Natural killer cell (primary cell): ENCODE measurements around the gene CHST11. TPM values are rescaled to one million over a fixed set of nuclear protein-coding genes. Genes with fewer than 3 reads are reported as not detected.
A peak's percentile ranks its signal among the peaks of the same experiment; 100 is the strongest.

Experiments
- ATAC-seq, 3 donors: fragments of 150-1000 bp in 2 of 3; fragments of 200-7000 bp in 1 of 3; cut with Tn5 transposase; 1 replicate in 1 of 3; 2 replicates in 2 of 3; pipeline ENCODE4 v1.10.0; 2021; ENCODE audit warnings: mild to moderate bottlenecking in 2 of 3, moderate library complexity in 2 of 3
- DNase-seq, 2 donors: peaks; one replicate each; pipeline versions ENCODE4 v3.0.0 to v3.0.0-alpha.2; 2013 to 2021; ENCODE audit warnings: mixed read lengths in 1 of 2
- H3K27ac ChIP-seq: one replicate; pipeline ENCODE4 v1.5.1; 2013; ENCODE audit warnings: mild to moderate bottlenecking, low read length
- H3K27me3 ChIP-seq: one replicate; pipeline ENCODE4 v1.6.1; 2013; ENCODE audit warnings: low read length; ENCODE audit not compliant: control insufficient read depth, insufficient read depth
- H3K36me3 ChIP-seq: one replicate; pipeline ENCODE4 v1.6.1; 2013; ENCODE audit warnings: low read length; ENCODE audit not compliant: control insufficient read depth, insufficient read depth
- H3K4me1 ChIP-seq: one replicate; pipeline ENCODE4 v1.6.1; 2013; ENCODE audit warnings: low read length; ENCODE audit not compliant: control insufficient read depth, insufficient read depth
- H3K4me3 ChIP-seq: one replicate; pipeline ENCODE4 v1.5.1; 2013; ENCODE audit warnings: low read length
- H3K9me3 ChIP-seq: one replicate; pipeline ENCODE4 v1.6.1; 2013; ENCODE audit warnings: low read length; ENCODE audit not compliant: control insufficient read depth, insufficient read depth
- H3K27ac Mint-ChIP-seq, 2 donors: one replicate each; pipeline ENCODE4 v1.8.0; 2022; ENCODE audit warnings: mild to moderate bottlenecking in 2 of 2, mixed read lengths in 2 of 2, moderate library complexity in 1 of 2
- H3K27me3 Mint-ChIP-seq, 2 donors: one replicate each; pipeline ENCODE4 v1.8.0; 2022; ENCODE audit warnings: low read depth in 2 of 2, mixed read lengths in 2 of 2
- H3K36me3 Mint-ChIP-seq: one replicate; pipeline ENCODE4 v1.8.0; 2022; ENCODE audit warnings: mixed read lengths
- H3K4me1 Mint-ChIP-seq, 2 donors: one replicate each; pipeline ENCODE4 v1.8.0; 2022; ENCODE audit warnings: mixed read lengths in 2 of 2
- H3K4me3 Mint-ChIP-seq: one replicate; pipeline ENCODE4 v1.8.0; 2022; ENCODE audit warnings: mild to moderate bottlenecking, moderate library complexity, mixed read lengths
- H3K9me3 Mint-ChIP-seq, 2 donors: one replicate each; pipeline ENCODE4 v1.8.0; 2022; ENCODE audit warnings: mixed read lengths in 2 of 2
- WGBS: methylation state at CpG from one replicate; pipeline ENCODE4 v1.1.7; 2013; ENCODE audit warnings: missing lambda C conversion rate; ENCODE audit not compliant: insufficient coverage; 5-methylcytosine and 5-hydroxymethylcytosine counted together
- intact Hi-C: fragments of 100-400 bp; cut with micrococcal nuclease; formaldehyde crosslinking; loops from one replicate; pipeline ENCODE4 v1.14.2; 2022
- total RNA-seq, 4 donors: library from RNA; stranded (reverse); fragments of 120-200 nt in 1 of 4; gene quantifications; one replicate each; pipeline versions ENCODE4 v1.2.3 to v1.2.4, GENCODE V29; 2013 to 2022
- TF ChIP-seq, protein P1 (sequence below): fragments of 200-600 bp; IDR thresholded peaks from one replicate; pipeline ENCODE4 v1.8.0; 2022; ENCODE audit warnings: antibody characterized with exemption

CHST11 gene
- total RNA-seq, 3 donors from 2014 or later (not counting 1 experiment from before 2014, with no cell fraction given) = 85.3 to 118 (median 96.1) TPM

DNA sequence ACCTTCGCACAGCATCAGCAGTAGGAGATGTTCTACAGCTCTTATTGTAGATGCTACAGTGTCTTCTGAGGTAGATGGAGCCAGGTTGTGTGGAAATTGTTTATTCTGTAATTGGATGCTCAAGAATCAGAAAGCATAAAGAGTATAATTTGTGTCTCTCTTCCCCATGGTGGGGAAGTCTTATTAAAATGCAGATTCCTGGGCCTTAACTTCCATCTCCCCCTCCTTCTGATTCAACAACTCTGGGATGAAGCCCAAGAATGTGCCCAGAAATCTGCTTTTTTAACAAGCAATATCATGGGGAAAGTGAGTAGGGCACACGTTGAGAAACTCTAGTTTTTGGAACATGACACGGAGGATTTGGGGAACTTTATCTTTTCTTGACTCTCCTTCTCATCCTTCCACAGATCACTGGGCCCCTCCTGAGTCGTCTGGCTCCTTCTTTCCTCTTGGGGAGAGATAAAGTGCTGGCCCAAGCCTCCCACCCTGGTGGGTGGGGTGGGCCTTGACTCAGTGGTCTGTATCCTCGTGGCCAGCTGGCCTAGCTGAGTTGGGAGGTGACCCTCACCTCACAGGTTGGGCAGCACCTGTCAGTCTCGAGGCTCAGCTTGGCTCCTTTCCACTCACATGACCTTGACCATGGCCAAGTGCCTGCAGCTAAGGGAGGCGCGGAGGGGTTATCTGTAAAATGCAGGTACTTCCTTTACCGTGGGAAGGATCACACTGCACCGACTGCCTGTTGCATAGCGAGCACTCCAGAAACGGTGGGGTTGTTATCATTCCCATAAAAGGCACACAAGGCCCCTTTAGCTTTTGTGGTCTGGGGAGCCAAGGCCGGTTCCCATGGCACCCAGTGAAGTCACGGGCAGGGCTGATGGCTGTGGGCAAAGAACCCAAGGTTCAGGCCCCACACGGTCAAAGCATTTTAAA is 141.9 kb downstream of the CHST11 start:
- peaks cover 4% of the 10 kb centered on the region for H3K4me1 ChIP-seq
- Mint-ChIP-seq H3K27ac (peak overlapping the region; percentile 31 to 53), H3K9me3 (no peaks in the 10 kb centered on the region), H3K4me1 (peaks cover 60 to 79% of the 10 kb centered on the region in 2 donors), H3K36me3 (no peaks in the 10 kb centered on the region), H3K4me3 (no peak overlapping the region), H3K27me3 (no peaks in the 10 kb centered on the region)
- no peak overlapping the region for H3K27ac ChIP-seq
- H3K27me3 ChIP-seq = no peaks in the 10 kb centered on the region
- TF ChIP-seq, protein P1, sequence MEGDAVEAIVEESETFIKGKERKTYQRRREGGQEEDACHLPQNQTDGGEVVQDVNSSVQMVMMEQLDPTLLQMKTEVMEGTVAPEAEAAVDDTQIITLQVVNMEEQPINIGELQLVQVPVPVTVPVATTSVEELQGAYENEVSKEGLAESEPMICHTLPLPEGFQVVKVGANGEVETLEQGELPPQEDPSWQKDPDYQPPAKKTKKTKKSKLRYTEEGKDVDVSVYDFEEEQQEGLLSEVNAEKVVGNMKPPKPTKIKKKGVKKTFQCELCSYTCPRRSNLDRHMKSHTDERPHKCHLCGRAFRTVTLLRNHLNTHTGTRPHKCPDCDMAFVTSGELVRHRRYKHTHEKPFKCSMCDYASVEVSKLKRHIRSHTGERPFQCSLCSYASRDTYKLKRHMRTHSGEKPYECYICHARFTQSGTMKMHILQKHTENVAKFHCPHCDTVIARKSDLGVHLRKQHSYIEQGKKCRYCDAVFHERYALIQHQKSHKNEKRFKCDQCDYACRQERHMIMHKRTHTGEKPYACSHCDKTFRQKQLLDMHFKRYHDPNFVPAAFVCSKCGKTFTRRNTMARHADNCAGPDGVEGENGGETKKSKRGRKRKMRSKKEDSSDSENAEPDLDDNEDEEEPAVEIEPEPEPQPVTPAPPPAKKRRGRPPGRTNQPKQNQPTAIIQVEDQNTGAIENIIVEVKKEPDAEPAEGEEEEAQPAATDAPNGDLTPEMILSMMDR = no peak
- no peaks in the 10 kb centered on the region for H3K9me3 ChIP-seq
- intact Hi-C loops = no loop called here
- WGBS = 65% methylated on average over 14 of the region's 15 CpGs
- no peak overlapping the region for H3K4me3 ChIP-seq
- ATAC-seq (no peak), DNase-seq (no peak)
- no peaks in the 10 kb centered on the region for H3K36me3 ChIP-seq

DNA sequence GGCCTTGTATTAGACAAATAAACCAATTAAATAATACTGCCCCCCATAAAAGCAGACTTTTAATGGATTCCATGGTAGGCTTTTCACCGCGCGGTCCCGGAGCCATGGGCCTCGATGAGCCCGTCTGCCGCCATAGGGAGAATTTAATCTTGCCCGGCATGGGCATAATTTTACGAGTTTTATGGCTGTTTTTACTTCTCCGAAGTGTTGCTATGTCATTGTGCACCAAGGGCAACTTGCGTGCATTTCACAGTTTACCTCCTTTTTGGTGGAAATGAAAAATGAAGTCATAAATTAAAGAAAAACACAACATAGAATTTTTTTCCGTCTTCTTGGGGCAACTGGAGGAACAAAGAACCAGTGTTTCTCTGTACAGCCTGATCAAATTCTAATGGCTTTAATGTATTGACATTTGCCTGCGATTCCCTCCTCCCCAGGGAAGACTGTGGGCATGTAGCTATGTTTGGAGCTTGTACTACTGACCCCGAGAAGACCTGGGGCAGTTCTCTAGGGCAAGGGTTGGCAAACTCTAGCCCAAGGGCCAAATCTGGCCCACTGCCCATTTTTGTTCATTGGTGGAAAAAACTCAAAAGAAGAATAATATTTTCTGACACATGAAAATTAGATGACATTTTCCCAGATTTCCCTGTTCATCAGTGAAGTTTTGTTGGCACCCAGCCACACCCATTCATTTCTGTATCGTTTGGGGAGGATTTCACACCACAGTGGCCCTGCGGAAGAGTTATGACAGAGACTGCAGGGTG is 142.7 kb downstream of the CHST11 start:
- H3K4me3 Mint-ChIP-seq = no peak overlapping the region
- ATAC-seq = no peak
- peak overlapping the region; percentile 45 to 59 for H3K27ac Mint-ChIP-seq
- no peaks in the 10 kb centered on the region for H3K36me3 Mint-ChIP-seq
- no peaks in the 10 kb centered on the region for H3K27me3 Mint-ChIP-seq
- H3K36me3 ChIP-seq = no peaks in the 10 kb centered on the region
- H3K27me3 ChIP-seq = no peaks in the 10 kb centered on the region
- H3K4me1 ChIP-seq = peaks cover 12% of the 10 kb centered on the region
- H3K4me1 Mint-ChIP-seq = peaks cover 60 to 79% of the 10 kb centered on the region in 2 donors
- TF ChIP-seq, protein P1 = no peak
- no peak for DNase-seq
- 90% methylated on average over 14 of the region's 16 CpGs for WGBS
- intact Hi-C loops = no loop called here
- no peak overlapping the region for H3K4me3 ChIP-seq
- no peaks in the 10 kb centered on the region for H3K9me3 Mint-ChIP-seq
- no peak overlapping the region for H3K27ac ChIP-seq
- H3K9me3 ChIP-seq = no peaks in the 10 kb centered on the region

DNA sequence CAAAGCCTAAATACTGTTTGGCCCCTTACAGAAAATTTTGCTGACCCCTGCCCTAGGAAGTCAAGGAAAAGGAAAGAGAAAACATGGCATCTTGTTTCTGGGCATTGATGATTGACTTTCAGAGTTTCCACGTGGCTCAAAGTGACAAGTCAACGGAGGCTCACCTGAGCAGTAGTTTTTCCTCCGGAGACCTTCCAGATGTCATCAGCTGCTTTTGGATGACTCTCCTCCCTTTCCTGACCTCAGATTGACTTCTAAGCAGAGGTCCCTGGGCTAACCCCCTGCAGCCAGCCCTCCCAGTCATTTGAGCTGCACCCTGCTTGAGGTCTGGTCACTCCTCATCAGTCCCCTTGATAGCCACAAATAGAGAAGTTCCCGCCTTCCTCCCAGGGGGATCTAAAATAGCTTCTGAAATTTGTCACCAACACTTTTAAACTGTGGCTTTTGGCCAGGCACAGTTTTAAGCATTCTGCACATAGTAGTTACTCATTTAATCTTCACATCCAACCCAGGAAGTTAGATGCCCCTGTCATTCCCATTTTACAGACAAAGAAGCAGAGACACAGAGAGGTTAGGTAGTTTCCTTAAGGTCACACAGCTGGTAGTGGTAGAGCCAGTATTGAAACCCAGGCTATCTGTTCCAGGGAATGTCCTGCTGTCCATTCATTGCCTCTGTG is 143.4 kb downstream of the CHST11 start:
- TF ChIP-seq, protein P1 = no peak
- Mint-ChIP-seq H3K27me3 (no peaks in the 10 kb centered on the region), H3K27ac (peak overlapping the region; percentile 45 to 59), H3K9me3 (no peaks in the 10 kb centered on the region), H3K36me3 (no peaks in the 10 kb centered on the region), H3K4me3 (no peak overlapping the region), H3K4me1 (peaks cover 66 to 82% of the 10 kb centered on the region in 2 donors)
- no peak for ATAC-seq
- intact Hi-C loops = no loop called here
- Histone ChIP-seq H3K4me3 (no peak overlapping the region), H3K36me3 (no peaks in the 10 kb centered on the region), H3K27ac (no peak overlapping the region), H3K27me3 (no peaks in the 10 kb centered on the region), H3K4me1 (peaks cover 17% of the 10 kb centered on the region), H3K9me3 (no peaks in the 10 kb centered on the region)
- DNase-seq = no peak
- WGBS = 82% methylated on average over 4 of the region's 4 CpGs
